ENCODE measurements around the gene GALR2.

DNA sequence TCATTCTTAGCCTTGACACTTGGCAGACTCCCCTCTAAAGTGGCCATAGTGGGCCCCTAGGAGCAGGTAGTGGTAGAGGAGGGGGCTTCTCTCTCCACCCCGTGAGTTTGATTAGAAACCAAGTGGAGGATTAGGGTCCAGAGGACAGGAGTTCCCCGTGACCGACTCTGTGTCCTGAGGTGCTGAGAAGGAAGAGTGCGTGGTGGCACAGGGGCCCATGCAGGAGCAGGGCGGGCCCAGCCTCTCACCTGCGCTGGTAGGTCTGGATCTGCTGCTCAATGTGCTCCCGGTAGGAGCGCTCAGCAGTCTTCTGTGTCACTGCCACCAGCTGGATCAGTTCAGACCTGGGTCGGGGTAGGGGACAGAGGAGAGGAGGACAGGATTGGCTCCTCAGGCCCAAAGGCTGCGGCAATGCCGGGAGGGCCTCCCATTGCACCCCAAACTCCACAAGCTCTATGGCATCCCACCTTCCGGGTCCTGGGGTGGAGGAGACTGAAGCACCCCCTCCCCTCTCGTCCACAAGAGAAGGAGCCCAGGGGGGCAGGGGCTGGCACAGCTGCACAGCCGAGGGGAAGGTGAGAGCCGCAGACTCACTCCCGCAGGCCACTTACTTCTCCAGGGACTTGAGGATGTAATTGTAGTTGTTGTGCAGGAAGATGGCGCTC is 10.6 kb downstream of the GALR2 start:
- TF ChIP-seq, protein P1, sequence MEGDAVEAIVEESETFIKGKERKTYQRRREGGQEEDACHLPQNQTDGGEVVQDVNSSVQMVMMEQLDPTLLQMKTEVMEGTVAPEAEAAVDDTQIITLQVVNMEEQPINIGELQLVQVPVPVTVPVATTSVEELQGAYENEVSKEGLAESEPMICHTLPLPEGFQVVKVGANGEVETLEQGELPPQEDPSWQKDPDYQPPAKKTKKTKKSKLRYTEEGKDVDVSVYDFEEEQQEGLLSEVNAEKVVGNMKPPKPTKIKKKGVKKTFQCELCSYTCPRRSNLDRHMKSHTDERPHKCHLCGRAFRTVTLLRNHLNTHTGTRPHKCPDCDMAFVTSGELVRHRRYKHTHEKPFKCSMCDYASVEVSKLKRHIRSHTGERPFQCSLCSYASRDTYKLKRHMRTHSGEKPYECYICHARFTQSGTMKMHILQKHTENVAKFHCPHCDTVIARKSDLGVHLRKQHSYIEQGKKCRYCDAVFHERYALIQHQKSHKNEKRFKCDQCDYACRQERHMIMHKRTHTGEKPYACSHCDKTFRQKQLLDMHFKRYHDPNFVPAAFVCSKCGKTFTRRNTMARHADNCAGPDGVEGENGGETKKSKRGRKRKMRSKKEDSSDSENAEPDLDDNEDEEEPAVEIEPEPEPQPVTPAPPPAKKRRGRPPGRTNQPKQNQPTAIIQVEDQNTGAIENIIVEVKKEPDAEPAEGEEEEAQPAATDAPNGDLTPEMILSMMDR (IDR thresholded peaks at IDR 0.05), result no peak
- TF ChIP-seq POLR2A (IDR thresholded peaks at IDR 0.05), result no peak
